ENCODE results near the gene ZC3HAV1.

Gene ZC3HAV1

DNA sequence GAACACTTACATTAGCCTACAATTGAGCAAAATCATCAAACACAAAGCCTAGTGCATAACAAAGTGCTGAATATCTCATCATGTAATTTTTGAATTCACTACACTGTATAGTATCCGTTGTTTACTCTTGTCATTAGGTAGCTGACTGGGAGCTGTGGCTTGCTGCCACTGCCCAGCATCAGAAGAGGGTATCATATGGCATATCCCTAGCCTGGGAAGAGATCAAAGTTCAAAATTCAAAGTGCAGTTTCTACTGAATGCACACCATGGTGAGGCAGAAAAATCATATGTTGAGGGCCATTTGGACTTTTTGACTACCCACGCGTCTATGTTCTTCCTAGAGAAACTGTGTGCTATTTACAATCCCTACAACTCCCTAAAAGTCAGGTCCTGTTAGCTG, 7.5 kb upstream of the ZC3HAV1 start:
- Histone ChIP-seq H3K4me1 (ENCODE audit: control insufficient read depth, low read depth, low read length) (peaks cover 6% of the 10 kb centered on the region), H2AK5ac (ENCODE audit: low read length) (no peak overlapping the region), H3K4me2 (ENCODE audit: low read length) (no peak overlapping the region), H3K27ac (ENCODE audit: low read depth, low read length) (no peak overlapping the region), H3K9ac (ENCODE audit: low read length) (no peak overlapping the region), H2BK15ac (replicated peaks; ENCODE audit: low read depth) (no peak overlapping the region), H3K4me3 (ENCODE audit: low read length) (no peak overlapping the region), H3K79me1 (ENCODE audit: low read length) (no peaks in the 10 kb centered on the region), H2BK5ac (ENCODE audit: low read length) (no peak overlapping the region), H3K18ac (ENCODE audit: low read length) (no peak overlapping the region), H3K23ac (ENCODE audit: low read length) (no peak overlapping the region), H3K27me3 (ENCODE audit: insufficient read depth, low read length, poor library complexity) (no peaks in the 10 kb centered on the region), H3K4ac (ENCODE audit: low read depth, low read length) (no peak overlapping the region), H3K56ac (ENCODE audit: low read length) (no peak overlapping the region), H4K5ac (ENCODE audit: low read length) (no peak overlapping the region), H3K36me3 (ENCODE audit: control insufficient read depth, insufficient read depth, low read length) (no peaks in the 10 kb centered on the region), H2BK120ac (ENCODE audit: low read depth, low read length) (no peak overlapping the region), H3K79me2 (ENCODE audit: control insufficient read depth, insufficient read depth, low read length) (no peaks in the 10 kb centered on the region), H4K8ac (ENCODE audit: low read depth, low read length) (no peak overlapping the region)
- no CpG with 5 or more reads among the region's 3 CpGs for WGBS (ENCODE audit: extremely low coverage, insufficient coverage, low lambda C conversion rate)
- no peak for DNase-seq

- no peak overlapping the region for H3K4me3 ChIP-seq (ENCODE audit: low read length)
- H4K8ac ChIP-seq (ENCODE audit: low read depth, low read length) = no peak overlapping the region
- no peak overlapping the region for H2BK15ac ChIP-seq (replicated peaks; ENCODE audit: low read depth)
- H3K4me2 ChIP-seq (ENCODE audit: low read length) = no peak overlapping the region
- H4K5ac ChIP-seq (ENCODE audit: low read length) = no peak overlapping the region
- H2BK120ac ChIP-seq (ENCODE audit: low read depth, low read length) = no peak overlapping the region
- DNase-seq = no peak
- no peaks in the 10 kb centered on the region for H3K36me3 ChIP-seq (ENCODE audit: control insufficient read depth, insufficient read depth, low read length)
- H3K79me2 ChIP-seq (ENCODE audit: control insufficient read depth, insufficient read depth, low read length) = no peaks in the 10 kb centered on the region
- no peak overlapping the region for H3K9ac ChIP-seq (ENCODE audit: low read length)
- H3K4me1 ChIP-seq (ENCODE audit: control insufficient read depth, low read depth, low read length) = peaks cover 6% of the 10 kb centered on the region
- H3K56ac ChIP-seq (ENCODE audit: low read length) = no peak overlapping the region
- no peak overlapping the region for H3K23ac ChIP-seq (ENCODE audit: low read length)
- H2AK5ac ChIP-seq (ENCODE audit: low read length) = no peak overlapping the region
- no peak overlapping the region for H3K27ac ChIP-seq (ENCODE audit: low read depth, low read length)
- H2BK5ac ChIP-seq (ENCODE audit: low read length) = no peak overlapping the region
- no peaks in the 10 kb centered on the region for H3K79me1 ChIP-seq (ENCODE audit: low read length)
- H3K27me3 ChIP-seq (ENCODE audit: insufficient read depth, low read length, poor library complexity) = no peaks in the 10 kb centered on the region
- no peak overlapping the region for H3K18ac ChIP-seq (ENCODE audit: low read length)
- no CpG with 5 or more reads among the region's 3 CpGs for WGBS (ENCODE audit: extremely low coverage, insufficient coverage, low lambda C conversion rate)
- H3K4ac ChIP-seq (ENCODE audit: low read depth, low read length) = no peak overlapping the region
These were observed 5.6 kb upstream of the ZC3HAV1 start for GRCh38 chr7:139115104-139115503.

- Histone ChIP-seq H3K4ac (ENCODE audit: low read depth, low read length) (no peak overlapping the region), H3K79me2 (ENCODE audit: control insufficient read depth, insufficient read depth, low read length) (no peaks in the 10 kb centered on the region), H3K56ac (ENCODE audit: low read length) (no peak overlapping the region), H3K27me3 (ENCODE audit: insufficient read depth, low read length, poor library complexity) (no peaks in the 10 kb centered on the region), H2BK5ac (ENCODE audit: low read length) (no peak overlapping the region), H2BK15ac (replicated peaks; ENCODE audit: low read depth) (no peak overlapping the region), H3K4me1 (ENCODE audit: control insufficient read depth, low read depth, low read length) (peaks cover 9% of the 10 kb centered on the region), H2AK5ac (ENCODE audit: low read length) (no peak overlapping the region), H3K23ac (ENCODE audit: low read length) (no peak overlapping the region), H3K4me3 (ENCODE audit: low read length) (no peak overlapping the region), H3K79me1 (ENCODE audit: low read length) (no peaks in the 10 kb centered on the region), H3K18ac (ENCODE audit: low read length) (no peak overlapping the region), H3K27ac (ENCODE audit: low read depth, low read length) (no peak overlapping the region), H4K8ac (ENCODE audit: low read depth, low read length) (no peak overlapping the region), H3K36me3 (ENCODE audit: control insufficient read depth, insufficient read depth, low read length) (no peaks in the 10 kb centered on the region), H4K5ac (ENCODE audit: low read length) (no peak overlapping the region), H2BK120ac (ENCODE audit: low read depth, low read length) (no peak overlapping the region), H3K9ac (ENCODE audit: low read length) (no peak overlapping the region), H3K4me2 (ENCODE audit: low read length) (no peak overlapping the region)
- no peak for DNase-seq
- no CpG with 5 or more reads among the region's 5 CpGs for WGBS (ENCODE audit: extremely low coverage, insufficient coverage, low lambda C conversion rate)
These were observed 5.1 kb upstream of the ZC3HAV1 start for GRCh38 chr7:139114585-139114984.

GRCh38 chr7:139114018-139114417, 4.5 kb upstream of the ZC3HAV1 start:
- no peak overlapping the region for H3K4me3 ChIP-seq (ENCODE audit: low read length)
- H3K56ac ChIP-seq (ENCODE audit: low read length) = no peak overlapping the region
- no CpG with 5 or more reads among the region's 3 CpGs for WGBS (ENCODE audit: extremely low coverage, insufficient coverage, low lambda C conversion rate)
- H2BK120ac ChIP-seq (ENCODE audit: low read depth, low read length) = no peak overlapping the region
- no peak overlapping the region for H4K5ac ChIP-seq (ENCODE audit: low read length)
- H3K23ac ChIP-seq (ENCODE audit: low read length) = no peak overlapping the region
- H3K79me2 ChIP-seq (ENCODE audit: control insufficient read depth, insufficient read depth, low read length) = peaks cover 1% of the 10 kb centered on the region
- no peak overlapping the region for H4K8ac ChIP-seq (ENCODE audit: low read depth, low read length)
- no peak for DNase-seq
- H3K27me3 ChIP-seq (ENCODE audit: insufficient read depth, low read length, poor library complexity) = no peaks in the 10 kb centered on the region
- peaks cover 9% of the 10 kb centered on the region for H3K4me1 ChIP-seq (ENCODE audit: control insufficient read depth, low read depth, low read length)
- no peak overlapping the region for H2AK5ac ChIP-seq (ENCODE audit: low read length)
- no peak overlapping the region for H3K9ac ChIP-seq (ENCODE audit: low read length)
- no peak overlapping the region for H3K27ac ChIP-seq (ENCODE audit: low read depth, low read length)
- no peaks in the 10 kb centered on the region for H3K36me3 ChIP-seq (ENCODE audit: control insufficient read depth, insufficient read depth, low read length)
- H3K4me2 ChIP-seq (ENCODE audit: low read length) = no peak overlapping the region
- no peak overlapping the region for H3K18ac ChIP-seq (ENCODE audit: low read length)
- H3K79me1 ChIP-seq (ENCODE audit: low read length) = no peaks in the 10 kb centered on the region
- H2BK5ac ChIP-seq (ENCODE audit: low read length) = no peak overlapping the region
- H2BK15ac ChIP-seq (replicated peaks; ENCODE audit: low read depth) = no peak overlapping the region
- no peak overlapping the region for H3K4ac ChIP-seq (ENCODE audit: low read depth, low read length)

GRCh38 chr7:139112741-139113250, 3.3 kb upstream of the ZC3HAV1 start:
- no CpG with 5 or more reads among the region's 2 CpGs for WGBS (ENCODE audit: extremely low coverage, insufficient coverage, low lambda C conversion rate)

GRCh38 chr7:139112316-139112715, 2.8 kb upstream of the ZC3HAV1 start:
- Histone ChIP-seq H3K18ac (ENCODE audit: low read length) (no peak overlapping the region), H3K9ac (ENCODE audit: low read length) (no peak overlapping the region), H3K27me3 (ENCODE audit: insufficient read depth, low read length, poor library complexity) (no peaks in the 10 kb centered on the region), H2AK5ac (ENCODE audit: low read length) (no peak overlapping the region), H3K36me3 (ENCODE audit: control insufficient read depth, insufficient read depth, low read length) (no peaks in the 10 kb centered on the region), H4K5ac (ENCODE audit: low read length) (no peak overlapping the region), H3K4me2 (ENCODE audit: low read length) (no peak overlapping the region), H2BK120ac (ENCODE audit: low read depth, low read length) (no peak overlapping the region), H3K79me2 (ENCODE audit: control insufficient read depth, insufficient read depth, low read length) (peaks cover 15% of the 10 kb centered on the region), H2BK5ac (ENCODE audit: low read length) (no peak overlapping the region), H2BK15ac (replicated peaks; ENCODE audit: low read depth) (no peak overlapping the region), H3K4me1 (ENCODE audit: control insufficient read depth, low read depth, low read length) (peaks cover 3% of the 10 kb centered on the region), H3K4me3 (ENCODE audit: low read length) (no peak overlapping the region), H3K27ac (ENCODE audit: low read depth, low read length) (no peak overlapping the region), H3K79me1 (ENCODE audit: low read length) (peaks cover 1% of the 10 kb centered on the region), H3K4ac (ENCODE audit: low read depth, low read length) (no peak overlapping the region), H4K8ac (ENCODE audit: low read depth, low read length) (no peak overlapping the region), H3K56ac (ENCODE audit: low read length) (no peak overlapping the region), H3K23ac (ENCODE audit: low read length) (no peak overlapping the region)
- DNase-seq = no peak
- whole genome bisulfite sequencing (ENCODE audit: extremely low coverage, insufficient coverage, low lambda C conversion rate) = no CpG with 5 or more reads among the region's 3 CpGs

More at GRCh38 chr7:139112741-139113250, 3.3 kb upstream of the ZC3HAV1 start:
- Histone ChIP-seq H3K18ac (ENCODE audit: low read length) (no peak overlapping the region), H3K27ac (ENCODE audit: low read depth, low read length) (no peak overlapping the region), H3K36me3 (ENCODE audit: control insufficient read depth, insufficient read depth, low read length) (no peaks in the 10 kb centered on the region), H3K9ac (ENCODE audit: low read length) (no peak overlapping the region), H3K79me2 (ENCODE audit: control insufficient read depth, insufficient read depth, low read length) (peaks cover 12% of the 10 kb centered on the region), H4K8ac (ENCODE audit: low read depth, low read length) (no peak overlapping the region), H2BK15ac (replicated peaks; ENCODE audit: low read depth) (no peak overlapping the region), H3K56ac (ENCODE audit: low read length) (no peak overlapping the region), H2BK120ac (ENCODE audit: low read depth, low read length) (no peak overlapping the region), H3K4me2 (ENCODE audit: low read length) (no peak overlapping the region), H3K4me3 (ENCODE audit: low read length) (no peak overlapping the region), H4K5ac (ENCODE audit: low read length) (no peak overlapping the region), H2BK5ac (ENCODE audit: low read length) (no peak overlapping the region), H3K27me3 (ENCODE audit: insufficient read depth, low read length, poor library complexity) (no peaks in the 10 kb centered on the region), H3K4ac (ENCODE audit: low read depth, low read length) (no peak overlapping the region), H3K79me1 (ENCODE audit: low read length) (peaks cover under 1% of the 10 kb centered on the region), H3K23ac (ENCODE audit: low read length) (no peak overlapping the region), H3K4me1 (ENCODE audit: control insufficient read depth, low read depth, low read length) (peaks cover 3% of the 10 kb centered on the region), H2AK5ac (ENCODE audit: low read length) (no peak overlapping the region)
- no peak for DNase-seq
